Pancreas (tissue), 10 donors: ENCODE measurements around the gene CTU2. TPM values are rescaled to one million over a fixed set of nuclear protein-coding genes. Genes with fewer than 3 reads are reported as not detected.

Experiments
- ATAC-seq, 4 donors: fragments of 200-7000 bp; cut with Tn5 transposase; one replicate each; pipeline versions ENCODE4 v1.8.0 to v1.9.1; 2020; ENCODE audit warnings: mild to moderate bottlenecking in 4 of 4, moderate library complexity in 4 of 4
- DNase-seq, 6 donors: peaks; one replicate each; pipeline ENCODE4 v3.0.0-alpha.2; 2020
- FAIRE-seq: peaks from 2 replicates; lab custom pipeline; 2012; peaks lifted over from hg19 to GRCh38; lab: Jason Lieb, UNC
- H3K27ac ChIP-seq, 4 donors: fragments of 200-600 bp; sonication (generic); 1 replicate in 3 of 4; 2 replicates in 1 of 4; pipeline versions ENCODE4 v1.5.0 to v1.8.0; 2020
- H3K27me3 ChIP-seq, 4 donors: fragments of 200-600 bp; one replicate each; pipeline ENCODE4 v1.8.0; 2021
- H3K36me3 ChIP-seq, 3 donors: fragments of 200-600 bp; sonication (generic) in 1 of 3; one replicate each; pipeline versions ENCODE4 v1.5.0 to v1.8.0; 2020 to 2021
- H3K4me1 ChIP-seq, 3 donors: fragments of 200-600 bp; one replicate each; pipeline ENCODE4 v1.8.0; 2021
- H3K4me3 ChIP-seq, 4 donors: fragments of 200-600 bp; sonication (generic) in 2 of 4; one replicate each; pipeline versions ENCODE4 v1.5.0 to v1.8.0; 2020 to 2021
- H3K9me3 ChIP-seq, 4 donors: fragments of 200-600 bp; one replicate each; pipeline ENCODE4 v1.8.0; 2021
- WGBS, 2 donors: extraction: QIAGEN DNeasy Blood & Tissue Kit; methylation state at CpG; one replicate each; pipeline ENCODE4 v1.1.7; 2013; 5-methylcytosine and 5-hydroxymethylcytosine counted together
- intact Hi-C, 3 donors: fragments of 100-400 bp; cut with DNase I; formaldehyde crosslinking; loops; one replicate each; pipeline versions ENCODE4 v1.11.1 to v1.14.2; 2022
- polyA plus RNA-seq, 2 donors: library from polyadenylated mRNA; stranded (reverse); fragments of 200-250 nt; gene quantifications; one replicate each; pipeline ENCODE4 v1.2.3, GENCODE V29; 2013
- total RNA-seq, 6 donors: library from RNA; stranded (reverse); fragmentation: NEBNext Ultra II Directional in 4 of 6; extraction: Animal tissue kit (Norgen Biotek cat#: 25700) in 4 of 6; gene quantifications; one replicate each; pipeline versions ENCODE4 v1.2.1 to v1.2.4, GENCODE V29; 2021 to 2023
- TF ChIP-seq, protein P1 (sequence below), 4 donors: fragments of 200-600 bp; sonication (generic) in 3 of 4; IDR thresholded peaks; one replicate each; pipeline versions ENCODE4 v1.5.0 to v1.8.0; 2021; ENCODE audit warnings: antibody characterized with exemption in 4 of 4
- donor health status: healthy with polysubstance abuse.
- donor health status: DM: no; HTN: no; CAD: no; lungs with moderate emphysema.
- donor health status: DM: no; HTN: no; CAD: no.
- donor health status: control.
- donor health status: control.
- donor health status: Bipolar disorder and iron deficiency.
- donor health status: DM: yes; HTN: yes; CAD: no.
- donor health status: DM: no; HTN: no; CAD: no.
- donor health status: DM: no; HTN: no; CAD: no.
- donor health status: DM: yes; HTN: yes; CAD: no.

The CTU2 gene
- total and polyA plus RNA-seq, 8 donors = 8.1 to 21.9 (median 10.6) TPM

DNA sequence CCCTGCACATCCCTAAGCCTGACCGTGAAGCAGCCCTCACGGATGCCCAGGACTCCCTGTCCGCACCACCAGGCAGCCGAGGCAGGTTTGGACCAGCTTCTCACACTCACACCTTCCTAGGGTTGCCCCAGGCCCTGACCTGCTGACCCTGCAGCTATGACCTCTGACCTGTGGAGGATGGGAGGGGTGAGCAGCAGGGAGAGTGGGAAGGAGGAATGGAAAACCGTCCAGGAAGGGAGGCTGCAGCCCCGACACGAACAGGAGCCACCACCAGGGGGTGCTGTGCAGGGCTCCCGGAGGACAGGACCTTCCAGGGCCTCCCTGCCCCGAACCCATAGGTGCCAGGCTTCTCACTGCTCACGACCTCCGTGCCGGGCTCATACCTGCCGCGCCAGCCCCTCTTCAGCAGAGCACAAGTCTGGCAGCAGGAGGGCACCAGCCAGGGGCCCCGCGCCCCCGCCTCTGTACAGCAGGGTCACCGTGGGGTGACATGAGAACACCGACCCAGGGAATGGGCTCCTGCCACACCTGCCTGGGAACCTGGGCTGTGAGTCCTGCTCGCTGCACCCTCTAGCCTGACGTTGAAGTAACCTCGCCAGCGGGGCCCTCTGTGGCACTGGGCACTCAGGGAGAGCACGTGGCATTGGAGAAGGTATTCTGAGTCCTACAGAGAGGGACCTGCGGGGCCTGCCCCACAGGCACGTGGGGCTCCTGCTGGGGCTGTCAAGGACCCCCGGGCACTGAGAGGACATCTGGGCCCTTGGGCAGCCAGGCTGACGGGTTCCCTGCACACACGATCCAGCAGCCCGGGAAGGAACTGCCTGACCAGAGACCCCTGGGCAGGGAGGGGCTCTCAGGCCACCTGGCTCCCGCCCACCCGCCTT lies 37.6 kb downstream of the CTU2 start:
- Histone ChIP-seq H3K27me3 (no peaks in the 10 kb centered on the region), H3K9me3 (no peaks in the 10 kb centered on the region), H3K4me3 (no peak overlapping the region), H3K27ac (no peak overlapping the region), H3K4me1 (peaks cover 0 to 3% (median 0%) of the 10 kb centered on the region in 3 donors), H3K36me3 (no peaks in the 10 kb centered on the region)
- intact Hi-C loops = loop anchor here in 2 of 3 donors (5.0 kb wide), 3 partner anchors 38 to 418 kb away; partner anchors contain the start of gene PIEZO1 (in 1 of the 2)
- 37 to 52% methylated on average over 21 to 32 of the region's 32 CpGs for WGBS, 2 donors
- TF ChIP-seq, protein P1, sequence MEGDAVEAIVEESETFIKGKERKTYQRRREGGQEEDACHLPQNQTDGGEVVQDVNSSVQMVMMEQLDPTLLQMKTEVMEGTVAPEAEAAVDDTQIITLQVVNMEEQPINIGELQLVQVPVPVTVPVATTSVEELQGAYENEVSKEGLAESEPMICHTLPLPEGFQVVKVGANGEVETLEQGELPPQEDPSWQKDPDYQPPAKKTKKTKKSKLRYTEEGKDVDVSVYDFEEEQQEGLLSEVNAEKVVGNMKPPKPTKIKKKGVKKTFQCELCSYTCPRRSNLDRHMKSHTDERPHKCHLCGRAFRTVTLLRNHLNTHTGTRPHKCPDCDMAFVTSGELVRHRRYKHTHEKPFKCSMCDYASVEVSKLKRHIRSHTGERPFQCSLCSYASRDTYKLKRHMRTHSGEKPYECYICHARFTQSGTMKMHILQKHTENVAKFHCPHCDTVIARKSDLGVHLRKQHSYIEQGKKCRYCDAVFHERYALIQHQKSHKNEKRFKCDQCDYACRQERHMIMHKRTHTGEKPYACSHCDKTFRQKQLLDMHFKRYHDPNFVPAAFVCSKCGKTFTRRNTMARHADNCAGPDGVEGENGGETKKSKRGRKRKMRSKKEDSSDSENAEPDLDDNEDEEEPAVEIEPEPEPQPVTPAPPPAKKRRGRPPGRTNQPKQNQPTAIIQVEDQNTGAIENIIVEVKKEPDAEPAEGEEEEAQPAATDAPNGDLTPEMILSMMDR (IDR thresholded peaks at IDR 0.05) = peak; percentile 84 to 94 (median 86)
- no peak for FAIRE-seq
- peak; percentile 84 to 93 (median 86) for ATAC-seq
- peak; percentile 69 to 96 (median 86) for DNase-seq

DNA sequence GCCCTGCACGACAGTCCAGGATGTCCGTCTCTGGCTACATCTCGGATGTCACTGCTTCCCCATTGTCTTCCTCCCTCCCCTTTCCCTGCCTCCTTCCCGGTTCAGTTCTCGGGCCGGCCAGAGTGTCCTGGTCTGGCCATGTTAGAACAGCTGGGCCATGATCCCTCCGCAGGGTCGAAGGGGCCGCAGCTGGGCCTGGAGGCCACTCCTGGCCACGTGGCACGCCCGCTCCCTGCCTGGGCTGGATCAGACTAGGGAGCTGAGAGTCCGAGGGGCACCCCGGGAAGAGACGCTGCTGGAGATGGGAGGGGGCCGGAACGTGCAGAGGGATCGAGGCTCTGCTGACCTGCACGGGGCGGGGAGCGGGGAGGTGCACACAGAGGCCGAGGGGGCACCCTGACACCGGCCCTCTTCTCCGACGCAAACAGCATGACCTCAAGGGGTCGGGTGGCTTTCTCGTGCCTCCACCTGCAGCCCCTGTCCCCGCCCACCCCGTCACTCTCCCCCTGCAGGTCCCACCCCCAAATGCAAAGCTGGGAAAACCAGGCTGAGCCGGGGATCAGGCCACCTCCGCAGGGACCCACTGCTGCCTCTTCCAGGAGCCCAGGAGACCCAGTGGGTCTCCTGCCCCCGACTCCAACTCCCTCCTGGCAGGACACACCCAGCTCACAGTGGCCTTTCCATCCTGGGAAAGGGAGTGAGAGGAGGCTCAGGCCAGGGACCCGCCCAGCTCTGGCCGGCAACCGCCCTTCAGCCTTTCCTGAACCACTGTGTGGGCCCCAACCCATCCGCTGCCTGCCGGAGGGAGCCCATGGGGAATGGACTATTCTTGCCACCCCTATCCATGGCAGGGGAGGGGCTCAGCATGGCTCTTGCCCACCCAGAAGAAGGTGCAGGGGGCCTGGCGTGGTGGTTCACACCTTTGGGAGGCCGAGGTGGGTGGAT lies 38.5 kb downstream of the CTU2 start:
- Histone ChIP-seq H3K27ac (no peak overlapping the region), H3K27me3 (no peaks in the 10 kb centered on the region), H3K36me3 (no peaks in the 10 kb centered on the region), H3K4me1 (peaks cover 0 to 3% (median 0%) of the 10 kb centered on the region in 3 donors), H3K4me3 (no peak overlapping the region), H3K9me3 (no peaks in the 10 kb centered on the region)
- ATAC-seq (no peak), DNase-seq (no peak), FAIRE-seq (no peak)
- 59 to 67% methylated on average over 35 to 39 of the region's 39 CpGs for WGBS, 2 donors
- intact Hi-C loops = loop anchor here in 2 of 3 donors (5.0 kb wide), 3 partner anchors 37 to 417 kb away; partner anchors contain the start of gene PIEZO1 (in 1 of the 2)
- TF ChIP-seq, protein P1 (IDR thresholded peaks at IDR 0.05) = no peak

DNA sequence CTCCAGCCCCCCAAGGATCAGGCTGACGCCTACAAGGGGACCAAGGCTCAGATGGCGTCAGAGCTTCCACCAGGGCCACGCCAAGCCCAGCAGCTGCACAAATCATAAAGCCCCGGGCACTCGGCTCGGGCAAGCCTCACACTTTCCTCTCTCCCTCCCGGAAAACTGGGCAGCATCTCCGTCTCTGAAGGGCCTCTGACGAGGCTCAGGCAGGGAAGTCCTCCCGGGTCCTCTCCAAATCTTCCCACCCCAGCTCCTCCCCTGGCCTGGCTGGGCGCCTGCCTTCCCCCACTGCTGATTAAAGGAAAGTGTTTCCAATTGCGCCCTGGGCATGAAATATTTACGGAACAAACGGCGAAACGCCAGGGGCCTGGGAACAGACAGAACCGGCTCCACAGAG lies 40.2 kb downstream of the CTU2 start:
- FAIRE-seq (no peak), DNase-seq (no peak), ATAC-seq (no peak)
- H3K9me3 ChIP-seq = no peaks in the 10 kb centered on the region
- TF ChIP-seq, protein P1 (IDR thresholded peaks at IDR 0.05) = no peak
- intact Hi-C loops = no loop called here
- no peak overlapping the region for H3K27ac ChIP-seq
- H3K4me1 ChIP-seq = peaks cover 0 to 3% (median 0%) of the 10 kb centered on the region in 3 donors
- H3K4me3 ChIP-seq = no peak overlapping the region
- WGBS, 2 donors = 54 to 63% methylated on average over 17 of the region's 17 CpGs
- no peaks in the 10 kb centered on the region for H3K27me3 ChIP-seq
- H3K36me3 ChIP-seq = no peaks in the 10 kb centered on the region

DNA sequence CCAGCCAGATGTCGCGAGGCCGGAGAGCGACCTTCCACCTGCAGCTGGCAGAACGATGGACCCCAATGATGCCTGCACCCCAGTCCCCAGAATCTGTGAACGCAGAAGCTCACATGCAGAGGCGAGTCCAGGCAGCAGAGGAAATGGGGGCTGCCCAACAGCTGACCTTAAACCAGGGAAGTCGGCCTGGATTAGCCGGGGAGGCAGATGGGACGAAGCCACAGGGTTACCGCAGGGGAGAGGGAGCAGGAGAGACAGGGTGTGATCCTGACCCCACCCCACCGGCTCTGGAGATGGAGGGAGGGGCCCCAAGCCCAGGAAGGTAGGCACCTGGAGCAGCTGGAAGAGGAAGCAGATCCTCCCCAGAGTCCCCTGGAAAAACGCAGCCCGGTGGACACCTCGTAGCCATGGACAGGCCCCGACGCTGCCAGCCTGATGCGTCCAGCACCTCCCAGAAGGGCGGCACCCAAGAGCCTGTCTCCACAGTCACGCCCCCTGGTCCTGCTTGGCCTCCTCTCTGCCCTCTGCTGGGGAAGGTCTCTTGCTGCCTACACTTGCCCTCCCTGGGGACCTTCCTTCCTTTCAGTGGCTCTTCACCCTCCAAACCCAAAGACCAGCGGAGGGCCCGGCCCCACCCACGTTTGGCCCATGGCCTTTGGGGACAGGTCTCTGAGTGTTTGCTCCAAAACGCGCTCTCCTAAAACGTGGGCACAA lies 41.4 kb downstream of the CTU2 start:
- H3K4me3 ChIP-seq = no peak overlapping the region
- no peaks in the 10 kb centered on the region for H3K9me3 ChIP-seq
- WGBS, 2 donors = 64 to 76% methylated on average over 26 of the region's 26 CpGs
- H3K36me3 ChIP-seq = no peaks in the 10 kb centered on the region
- DNase-seq = peak in 1 of 6 donors; percentile 38
- TF ChIP-seq, protein P1 (IDR thresholded peaks at IDR 0.05) = no peak
- intact Hi-C loops = no loop called here
- FAIRE-seq = no peak
- peaks cover 0 to 3% (median 0%) of the 10 kb centered on the region in 3 donors for H3K4me1 ChIP-seq
- ATAC-seq = peak in 3 of 4 donors; percentile 45 to 59 (median 57)
- H3K27me3 ChIP-seq = no peaks in the 10 kb centered on the region
- no peak overlapping the region for H3K27ac ChIP-seq
